ENCODE data around the gene ARID1A.

Gene ARID1A

GRCh38 chr1:26749458-26749857 lies 53.6 kb downstream of the ARID1A start:
- no peak overlapping the region for H3K9ac ChIP-seq (ENCODE audit: low read depth, low read length)
- no peak overlapping the region for H3K27ac ChIP-seq (ENCODE audit: low read length)
- H3K27me3 ChIP-seq (ENCODE audit: insufficient read depth, low read length): no peaks in the 10 kb centered on the region
- no peak overlapping the region for H3K4me3 ChIP-seq (ENCODE audit: low read length)
- no peaks in the 10 kb centered on the region for H3K9me3 ChIP-seq (ENCODE audit: insufficient read depth, low read depth, low read length)
- no peaks in the 10 kb centered on the region for H3K4me1 ChIP-seq (ENCODE audit: insufficient read depth, low read length)
- H3K36me3 ChIP-seq (ENCODE audit: insufficient read depth, low read depth, low read length): peaks cover 94% of the 10 kb centered on the region

DNA sequence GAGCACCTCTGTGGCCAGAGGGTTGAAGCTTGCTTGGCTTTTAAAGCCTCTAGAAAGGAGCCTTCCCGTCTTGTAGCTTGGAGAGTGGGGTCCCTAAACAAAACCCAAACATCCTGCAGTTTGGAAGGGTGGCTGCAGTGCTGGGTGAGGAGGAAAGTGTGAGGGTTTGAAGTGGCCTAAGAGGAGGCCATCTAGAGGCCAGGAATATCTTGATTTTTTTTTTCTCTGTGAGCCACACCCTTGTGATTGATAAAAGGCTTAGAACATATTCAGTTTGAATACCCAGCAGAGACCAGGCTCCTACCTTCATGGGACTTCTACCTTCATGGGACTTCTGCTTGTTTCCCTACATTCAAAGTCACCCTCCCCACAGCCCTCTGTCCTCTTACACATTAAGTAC lies 54.6 kb downstream of the ARID1A start:
- no peaks in the 10 kb centered on the region for H3K4me1 ChIP-seq (ENCODE audit: insufficient read depth, low read length)
- no peaks in the 10 kb centered on the region for H3K27me3 ChIP-seq (ENCODE audit: insufficient read depth, low read length)
- no peak overlapping the region for H3K27ac ChIP-seq (ENCODE audit: low read length)
- peaks cover 94% of the 10 kb centered on the region for H3K36me3 ChIP-seq (ENCODE audit: insufficient read depth, low read depth, low read length)
- H3K4me3 ChIP-seq (ENCODE audit: low read length): no peak overlapping the region
- H3K9ac ChIP-seq (ENCODE audit: low read depth, low read length): no peak overlapping the region
- no peaks in the 10 kb centered on the region for H3K9me3 ChIP-seq (ENCODE audit: insufficient read depth, low read depth, low read length)

GRCh38 chr1:26752519-26752918 lies 56.7 kb downstream of the ARID1A start:
- Histone ChIP-seq H3K9me3 (ENCODE audit: insufficient read depth, low read depth, low read length) (no peaks in the 10 kb centered on the region), H3K36me3 (ENCODE audit: insufficient read depth, low read depth, low read length) (peaks cover 88% of the 10 kb centered on the region), H3K4me1 (ENCODE audit: insufficient read depth, low read length) (no peaks in the 10 kb centered on the region), H3K27me3 (ENCODE audit: insufficient read depth, low read length) (no peaks in the 10 kb centered on the region), H3K9ac (ENCODE audit: low read depth, low read length) (no peak overlapping the region), H3K27ac (ENCODE audit: low read length) (no peak overlapping the region), H3K4me3 (ENCODE audit: low read length) (no peak overlapping the region)

DNA sequence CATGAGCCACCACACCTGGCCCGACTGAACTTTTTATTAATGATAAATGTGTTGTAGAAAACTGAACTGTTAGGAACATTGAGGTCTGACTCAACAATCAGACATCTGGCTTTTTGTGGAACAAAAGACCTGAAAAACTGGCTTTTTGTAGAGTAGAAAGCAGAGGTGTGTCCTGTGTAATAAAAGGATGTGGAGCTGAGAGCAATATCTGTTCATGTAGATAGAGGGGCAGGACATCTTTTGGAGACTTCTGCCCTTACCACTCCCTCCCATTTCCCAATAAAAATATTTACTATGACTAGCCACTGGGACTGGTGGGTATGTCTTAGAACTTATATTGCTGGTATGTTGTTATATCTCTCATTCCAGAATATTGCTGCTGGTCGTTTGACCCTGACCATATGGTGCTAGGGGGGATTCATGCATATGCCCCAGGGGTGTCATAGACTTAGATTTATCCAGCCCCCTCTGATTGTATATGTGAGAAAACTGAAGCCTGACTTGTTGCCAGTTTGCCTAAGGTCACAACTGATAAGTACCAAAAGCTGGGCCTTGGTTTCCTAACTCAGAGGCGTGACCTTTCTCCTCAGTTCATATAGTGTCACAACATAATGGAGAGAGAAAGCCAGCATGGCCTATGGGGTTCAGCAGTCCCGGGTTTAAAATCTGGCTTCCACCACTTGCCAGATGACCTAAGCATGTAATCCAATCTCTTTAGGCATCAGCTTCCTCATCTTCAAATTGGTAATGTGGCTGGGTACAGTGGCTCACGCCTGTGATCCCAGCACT lies 58.5 kb downstream of the ARID1A start:
- no peaks in the 10 kb centered on the region for H3K9me3 ChIP-seq (ENCODE audit: insufficient read depth, low read depth, low read length)
- no peaks in the 10 kb centered on the region for H3K27me3 ChIP-seq (ENCODE audit: insufficient read depth, low read length)
- H3K4me1 ChIP-seq (ENCODE audit: insufficient read depth, low read length): no peaks in the 10 kb centered on the region
- no peak overlapping the region for H3K4me3 ChIP-seq (ENCODE audit: low read length)
- no peak overlapping the region for H3K27ac ChIP-seq (ENCODE audit: low read length)
- H3K9ac ChIP-seq (ENCODE audit: low read depth, low read length): no peak overlapping the region
- peaks cover 92% of the 10 kb centered on the region for H3K36me3 ChIP-seq (ENCODE audit: insufficient read depth, low read depth, low read length)

DNA sequence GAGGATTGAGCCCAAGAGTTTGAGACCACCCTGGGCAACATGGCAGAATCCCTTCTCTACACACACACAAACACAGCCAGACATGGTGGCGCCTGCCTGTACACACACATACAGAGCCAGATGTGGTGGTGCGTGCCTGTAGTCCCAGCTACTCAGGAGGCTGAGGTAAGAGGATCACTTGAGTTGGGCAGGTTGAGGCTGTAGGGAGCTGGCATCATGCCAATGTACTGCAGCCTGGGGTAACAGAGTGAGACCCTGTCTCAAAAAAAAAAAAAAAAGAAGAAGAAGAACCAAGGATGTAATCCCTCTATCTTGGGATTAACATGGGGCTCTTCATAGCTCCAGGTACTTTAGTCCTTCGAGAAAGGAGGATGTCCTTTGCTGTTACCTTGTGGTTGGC lies 62.5 kb downstream of the ARID1A start:
- Histone ChIP-seq H3K9me3 (ENCODE audit: insufficient read depth, low read depth, low read length) (no peaks in the 10 kb centered on the region), H3K4me1 (ENCODE audit: insufficient read depth, low read length) (no peaks in the 10 kb centered on the region), H3K9ac (ENCODE audit: low read depth, low read length) (no peak overlapping the region), H3K27me3 (ENCODE audit: insufficient read depth, low read length) (no peaks in the 10 kb centered on the region), H3K4me3 (ENCODE audit: low read length) (no peak overlapping the region), H3K27ac (ENCODE audit: low read length) (no peak overlapping the region), H3K36me3 (ENCODE audit: insufficient read depth, low read depth, low read length) (peaks cover 92% of the 10 kb centered on the region)

DNA sequence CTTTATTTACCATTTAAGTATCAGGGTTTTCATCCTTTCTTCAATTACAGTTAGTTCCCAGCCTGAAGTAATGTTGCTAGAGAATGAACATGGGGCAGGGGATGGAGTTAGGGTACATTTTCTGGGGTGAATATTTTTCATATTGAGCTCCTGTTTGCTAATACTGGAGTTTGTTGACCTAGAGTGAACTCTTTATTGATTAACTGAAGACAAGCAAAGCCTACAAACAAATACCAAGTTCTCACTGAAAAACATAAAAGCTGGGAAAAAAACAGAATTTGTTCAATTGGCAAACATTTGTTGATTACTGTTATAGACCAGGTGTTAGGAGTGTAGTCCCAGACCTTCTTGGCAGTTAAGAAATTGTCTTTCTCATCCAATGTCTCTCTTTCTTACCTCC lies 63.7 kb downstream of the ARID1A start:
- H3K4me1 ChIP-seq (ENCODE audit: insufficient read depth, low read length): no peaks in the 10 kb centered on the region
- no peaks in the 10 kb centered on the region for H3K27me3 ChIP-seq (ENCODE audit: insufficient read depth, low read length)
- H3K9ac ChIP-seq (ENCODE audit: low read depth, low read length): no peak overlapping the region
- no peak overlapping the region for H3K4me3 ChIP-seq (ENCODE audit: low read length)
- no peak overlapping the region for H3K27ac ChIP-seq (ENCODE audit: low read length)
- peaks cover 90% of the 10 kb centered on the region for H3K36me3 ChIP-seq (ENCODE audit: insufficient read depth, low read depth, low read length)
- H3K9me3 ChIP-seq (ENCODE audit: insufficient read depth, low read depth, low read length): no peaks in the 10 kb centered on the region

DNA sequence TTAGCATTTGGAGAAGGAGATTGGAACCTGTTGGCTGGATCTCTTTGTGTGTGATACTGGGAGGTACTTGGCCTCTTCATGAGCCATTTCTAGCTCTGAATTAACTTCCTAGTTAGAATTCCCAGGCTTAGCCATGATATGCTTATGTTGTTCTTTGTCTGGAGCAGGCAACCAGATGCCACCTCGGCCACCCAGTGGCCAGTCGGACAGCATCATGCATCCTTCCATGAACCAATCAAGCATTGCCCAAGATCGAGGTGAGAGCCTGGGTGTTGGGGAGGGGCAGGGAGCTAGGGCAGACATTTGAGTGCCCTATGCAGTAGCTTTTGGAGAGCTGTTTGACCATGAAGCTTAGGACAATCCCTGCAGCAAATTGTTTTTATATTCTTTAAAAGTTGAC lies 65.4 kb downstream of the ARID1A start:
- H3K9me3 ChIP-seq (ENCODE audit: insufficient read depth, low read depth, low read length): no peaks in the 10 kb centered on the region
- H3K27ac ChIP-seq (ENCODE audit: low read length): no peak overlapping the region
- H3K36me3 ChIP-seq (ENCODE audit: insufficient read depth, low read depth, low read length): peaks cover 88% of the 10 kb centered on the region

DNA sequence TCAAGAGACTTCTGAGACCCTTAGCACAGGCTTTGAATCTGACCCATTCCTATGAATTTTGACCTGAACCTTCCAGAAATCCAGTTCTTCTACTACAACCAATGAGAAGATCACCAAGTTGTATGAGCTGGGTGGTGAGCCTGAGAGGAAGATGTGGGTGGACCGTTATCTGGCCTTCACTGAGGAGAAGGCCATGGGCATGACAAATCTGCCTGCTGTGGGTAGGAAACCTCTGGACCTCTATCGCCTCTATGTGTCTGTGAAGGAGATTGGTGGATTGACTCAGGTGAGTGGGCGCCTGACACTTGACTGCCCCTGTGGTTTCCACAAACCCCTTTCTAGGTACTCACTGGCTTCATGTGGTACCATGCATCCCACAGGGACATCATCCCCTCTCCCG lies 71.9 kb downstream of the ARID1A start:
- peaks cover 94% of the 10 kb centered on the region for H3K36me3 ChIP-seq (ENCODE audit: insufficient read depth, low read depth, low read length)
- H3K4me3 ChIP-seq (ENCODE audit: low read length): no peak overlapping the region
- no peaks in the 10 kb centered on the region for H3K27me3 ChIP-seq (ENCODE audit: insufficient read depth, low read length)
- no peaks in the 10 kb centered on the region for H3K4me1 ChIP-seq (ENCODE audit: insufficient read depth, low read length)
- H3K27ac ChIP-seq (ENCODE audit: low read length): no peak overlapping the region
- no peak overlapping the region for H3K9ac ChIP-seq (ENCODE audit: low read depth, low read length)
- no peaks in the 10 kb centered on the region for H3K9me3 ChIP-seq (ENCODE audit: insufficient read depth, low read depth, low read length)

More for the DNA sequence above, 65.4 kb downstream of the ARID1A start:
- Histone ChIP-seq H3K9ac (ENCODE audit: low read depth, low read length) (no peak overlapping the region), H3K4me3 (ENCODE audit: low read length) (no peak overlapping the region), H3K4me1 (ENCODE audit: insufficient read depth, low read length) (no peaks in the 10 kb centered on the region), H3K27me3 (ENCODE audit: insufficient read depth, low read length) (no peaks in the 10 kb centered on the region)

DNA sequence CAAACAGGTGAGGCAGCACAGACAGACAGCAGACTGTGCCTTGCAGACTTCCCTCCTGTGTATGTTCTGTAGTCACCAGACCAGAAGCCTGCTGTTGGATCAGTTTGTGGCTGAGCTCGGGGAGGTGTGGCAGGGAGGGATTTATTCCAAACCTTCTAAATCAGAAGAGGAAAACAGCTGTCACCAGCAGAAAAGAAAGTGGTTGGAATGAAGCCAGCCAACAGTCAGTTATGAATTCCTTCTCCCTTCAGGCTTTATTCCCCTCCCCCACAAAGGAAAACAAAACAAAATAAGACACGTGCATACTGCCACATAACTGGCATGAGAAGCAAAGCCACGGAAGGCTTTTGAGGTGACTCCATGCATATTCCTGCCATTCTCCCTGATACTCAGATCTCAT lies 72.9 kb downstream of the ARID1A start:
- Histone ChIP-seq H3K27me3 (ENCODE audit: insufficient read depth, low read length) (no peaks in the 10 kb centered on the region), H3K9me3 (ENCODE audit: insufficient read depth, low read depth, low read length) (no peaks in the 10 kb centered on the region), H3K9ac (ENCODE audit: low read depth, low read length) (no peak overlapping the region), H3K27ac (ENCODE audit: low read length) (no peak overlapping the region), H3K4me1 (ENCODE audit: insufficient read depth, low read length) (no peaks in the 10 kb centered on the region), H3K36me3 (ENCODE audit: insufficient read depth, low read depth, low read length) (peaks cover 95% of the 10 kb centered on the region), H3K4me3 (ENCODE audit: low read length) (no peak overlapping the region)

- Histone ChIP-seq H3K4me3 (ENCODE audit: low read length) (no peak overlapping the region), H3K9ac (ENCODE audit: low read depth, low read length) (no peak overlapping the region), H3K4me1 (ENCODE audit: insufficient read depth, low read length) (no peaks in the 10 kb centered on the region), H3K27me3 (ENCODE audit: insufficient read depth, low read length) (no peaks in the 10 kb centered on the region), H3K27ac (ENCODE audit: low read length) (no peak overlapping the region), H3K9me3 (ENCODE audit: insufficient read depth, low read depth, low read length) (no peaks in the 10 kb centered on the region), H3K36me3 (ENCODE audit: insufficient read depth, low read depth, low read length) (peaks cover 100% of the 10 kb centered on the region)
Observed at GRCh38 chr1:26771285-26771642, 75.4 kb downstream of the ARID1A start.

- no peaks in the 10 kb centered on the region for H3K9me3 ChIP-seq (ENCODE audit: insufficient read depth, low read depth, low read length)
- no peak overlapping the region for H3K4me3 ChIP-seq (ENCODE audit: low read length)
- H3K36me3 ChIP-seq (ENCODE audit: insufficient read depth, low read depth, low read length): peaks cover 100% of the 10 kb centered on the region
- no peaks in the 10 kb centered on the region for H3K4me1 ChIP-seq (ENCODE audit: insufficient read depth, low read length)
- no peaks in the 10 kb centered on the region for H3K27me3 ChIP-seq (ENCODE audit: insufficient read depth, low read length)
- no peak overlapping the region for H3K27ac ChIP-seq (ENCODE audit: low read length)
- H3K9ac ChIP-seq (ENCODE audit: low read depth, low read length): no peak overlapping the region
Observed at GRCh38 chr1:26771643-26772321, 76.0 kb downstream of the ARID1A start.

- Histone ChIP-seq H3K9ac (ENCODE audit: low read depth, low read length) (no peak overlapping the region), H3K9me3 (ENCODE audit: insufficient read depth, low read depth, low read length) (no peaks in the 10 kb centered on the region), H3K27me3 (ENCODE audit: insufficient read depth, low read length) (no peaks in the 10 kb centered on the region), H3K27ac (ENCODE audit: low read length) (no peak overlapping the region), H3K36me3 (ENCODE audit: insufficient read depth, low read depth, low read length) (peaks cover 100% of the 10 kb centered on the region), H3K4me3 (ENCODE audit: low read length) (no peak overlapping the region), H3K4me1 (ENCODE audit: insufficient read depth, low read length) (no peaks in the 10 kb centered on the region)
Observed at GRCh38 chr1:26772687-26773086, 76.9 kb downstream of the ARID1A start.

All from iPS-20b (cell line).